Measurements from ENCODE around the gene CXCL16.

DNA sequence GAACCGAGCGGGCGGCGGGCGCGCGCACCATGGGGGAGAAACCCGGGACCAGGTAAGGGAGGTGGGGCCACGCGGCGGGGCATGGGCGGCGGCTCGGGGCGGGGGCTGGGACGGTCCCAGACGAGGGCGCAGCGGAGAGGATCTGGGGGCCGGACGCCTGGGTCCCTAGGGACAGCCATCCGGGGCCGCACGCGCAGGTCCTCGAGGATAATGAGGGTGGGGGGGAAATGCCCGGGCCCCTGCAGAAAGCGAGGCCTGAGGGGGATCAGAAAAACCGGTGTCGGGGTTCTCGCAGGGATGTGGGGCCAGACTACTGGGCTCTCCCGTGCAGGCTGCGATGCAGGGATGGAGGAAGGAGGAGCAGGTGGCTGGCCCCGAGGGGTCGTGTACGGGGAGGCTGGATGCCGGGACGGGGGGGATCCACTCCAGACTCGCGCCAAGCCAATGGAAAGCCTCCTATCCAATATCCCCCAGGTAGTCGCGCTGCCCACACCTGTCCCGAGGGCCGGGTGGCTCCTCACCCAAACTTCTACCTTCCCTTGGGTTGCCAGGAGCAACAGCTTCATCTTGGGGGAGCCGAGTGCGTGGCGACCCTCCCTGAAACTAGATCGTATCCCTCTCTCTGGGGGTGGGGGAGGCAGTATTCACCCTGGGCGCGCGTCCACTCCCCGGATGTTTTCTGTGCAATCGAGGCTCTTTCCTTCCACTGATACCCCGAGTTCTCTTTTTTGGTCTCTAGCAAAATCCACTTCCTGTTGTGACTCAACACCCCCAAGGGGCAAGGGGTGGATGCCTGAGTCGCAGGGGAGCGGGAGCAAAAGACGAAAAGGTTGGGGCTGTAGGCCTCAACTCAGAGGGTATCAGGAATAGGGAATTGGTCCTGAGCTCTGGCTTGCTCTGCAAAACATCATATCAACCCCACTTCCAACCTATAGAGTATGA is 28.8 kb downstream of the CXCL16 start:
- TF ChIP-seq CTCF (IDR thresholded peaks at IDR 0.05; ENCODE audit: low read length), result no peak
- no peak for TF ChIP-seq EZH2 (optimal IDR thresholded peaks at IDR 0.05; ENCODE audit: low read depth, low read length)
- TF ChIP-seq EZH2phosphoT487 (IDR thresholded peaks at IDR 0.05; ENCODE audit: low read length), result no peak
